HEK293 (cell line): Measurements from ENCODE around the gene ALPK3.

Source experiments
- ZFP3 ChIP-seq: fragments of 450-650 bp; formaldehyde crosslinking; IDR thresholded peaks from 2 replicates; pipeline ENCODE4 v1.5.1; 2016; ENCODE audit warnings: low read depth, missing biosample characterization, missing genetic modification characterization
- ZNF354C ChIP-seq: fragments of 450-650 bp; formaldehyde crosslinking; IDR thresholded peaks from 2 replicates; pipeline ENCODE4 v1.5.1; 2016; ENCODE audit warnings: missing biosample characterization, missing genetic modification characterization, low read depth, borderline replicate concordance
- ZNF514 ChIP-seq: fragments of 450-650 bp; formaldehyde crosslinking; IDR thresholded peaks from 2 replicates; pipeline ENCODE4 v1.5.1; 2016; ENCODE audit warnings: missing biosample characterization, missing genetic modification characterization
- TF ChIP-seq, protein P1 (sequence below): fragments of 450-650 bp; formaldehyde crosslinking; IDR thresholded peaks from 2 replicates; pipeline ENCODE4 v1.5.1; 2016; ENCODE audit warnings: missing biosample characterization, missing genetic modification characterization

DNA sequence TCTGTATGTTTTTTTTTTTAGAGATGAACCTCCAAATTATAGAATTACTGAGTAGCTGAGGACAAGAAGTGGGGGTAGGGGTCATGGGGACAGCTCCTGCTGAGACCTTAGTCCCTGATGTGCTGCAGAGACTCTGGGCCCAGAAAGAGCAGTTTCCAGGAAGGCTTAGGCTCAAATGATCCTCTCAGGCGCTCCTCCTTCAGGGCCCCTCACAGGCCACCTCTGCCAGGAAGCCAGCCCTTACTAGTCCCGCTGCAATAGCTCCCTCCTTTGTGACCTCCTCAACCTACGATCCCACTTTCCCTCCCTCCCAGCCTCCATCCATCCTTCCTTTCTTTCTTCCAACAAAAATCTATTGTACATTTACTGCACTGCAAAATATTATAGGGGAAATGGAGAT is 91.9 kb downstream of the ALPK3 start:
- TF ChIP-seq, protein P1, sequence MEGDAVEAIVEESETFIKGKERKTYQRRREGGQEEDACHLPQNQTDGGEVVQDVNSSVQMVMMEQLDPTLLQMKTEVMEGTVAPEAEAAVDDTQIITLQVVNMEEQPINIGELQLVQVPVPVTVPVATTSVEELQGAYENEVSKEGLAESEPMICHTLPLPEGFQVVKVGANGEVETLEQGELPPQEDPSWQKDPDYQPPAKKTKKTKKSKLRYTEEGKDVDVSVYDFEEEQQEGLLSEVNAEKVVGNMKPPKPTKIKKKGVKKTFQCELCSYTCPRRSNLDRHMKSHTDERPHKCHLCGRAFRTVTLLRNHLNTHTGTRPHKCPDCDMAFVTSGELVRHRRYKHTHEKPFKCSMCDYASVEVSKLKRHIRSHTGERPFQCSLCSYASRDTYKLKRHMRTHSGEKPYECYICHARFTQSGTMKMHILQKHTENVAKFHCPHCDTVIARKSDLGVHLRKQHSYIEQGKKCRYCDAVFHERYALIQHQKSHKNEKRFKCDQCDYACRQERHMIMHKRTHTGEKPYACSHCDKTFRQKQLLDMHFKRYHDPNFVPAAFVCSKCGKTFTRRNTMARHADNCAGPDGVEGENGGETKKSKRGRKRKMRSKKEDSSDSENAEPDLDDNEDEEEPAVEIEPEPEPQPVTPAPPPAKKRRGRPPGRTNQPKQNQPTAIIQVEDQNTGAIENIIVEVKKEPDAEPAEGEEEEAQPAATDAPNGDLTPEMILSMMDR: no peak
- TF ChIP-seq ZFP3 (tag by site-specific recombination) (no peak), ZNF354C (tag by site-specific recombination) (no peak), ZNF514 (no peak)
